ENCODE data around the gene SERTAD1.
"Not testable (repeated sequence)": the region's sequence is repeated elsewhere in the genome, so short reads cannot be mapped to it uniquely, and the experiment has no call there.

Gene SERTAD1

GRCh38 chr19:40431698-40432097 lies 5.9 kb upstream of the SERTAD1 start:
- H3K4me3 ChIP-seq (ENCODE audit: low read depth, low read length): no peak overlapping the region
- in situ Hi-C loops (cut with HindIII; ENCODE audit: low sequenced_read_pairs): no loop called here
- no peak for TF ChIP-seq CTCF (IDR thresholded peaks at IDR 0.05; ENCODE audit: low read depth, low read length)
- DNase-seq (ENCODE audit: low read depth, low spot score): no peak

GRCh38 chr19:40430242-40430641 lies 4.5 kb upstream of the SERTAD1 start:
- in situ Hi-C loops (cut with HindIII; ENCODE audit: low sequenced_read_pairs): not testable (repeated sequence)

GRCh38 chr19:40428197-40428596 lies 2.4 kb upstream of the SERTAD1 start:
- in situ Hi-C loops (cut with HindIII; ENCODE audit: low sequenced_read_pairs); DNase-seq (ENCODE audit: low read depth, low spot score); H3K4me3 ChIP-seq (ENCODE audit: low read depth, low read length): not testable (repeated sequence)

More at GRCh38 chr19:40430242-40430641, 4.5 kb upstream of the SERTAD1 start:
- H3K4me3 ChIP-seq (ENCODE audit: low read depth, low read length); DNase-seq (ENCODE audit: low read depth, low spot score): not testable (repeated sequence)

- TF ChIP-seq CTCF (IDR thresholded peaks at IDR 0.05; ENCODE audit: low read depth, low read length): no peak
- DNase-seq (ENCODE audit: low read depth, low spot score): peak; percentile 24
- in situ Hi-C loops (cut with HindIII; ENCODE audit: low sequenced_read_pairs): no loop called here
- peak overlapping the region; percentile 71 for H3K4me3 ChIP-seq (ENCODE audit: low read depth, low read length)
Measured at GRCh38 chr19:40424637-40425449, 949 bp downstream of the SERTAD1 start.

- no peak for DNase-seq (ENCODE audit: low read depth, low spot score)
- no peak for TF ChIP-seq CTCF (IDR thresholded peaks at IDR 0.05; ENCODE audit: low read depth, low read length)
- H3K4me3 ChIP-seq (ENCODE audit: low read depth, low read length): peak overlapping the region; percentile 71
- in situ Hi-C loops (cut with HindIII; ENCODE audit: low sequenced_read_pairs): no loop called here
Measured at GRCh38 chr19:40423938-40424337, 1.9 kb downstream of the SERTAD1 start.

GRCh38 chr19:40422748-40423566 lies 2.8 kb downstream of the SERTAD1 start:
- no peak for TF ChIP-seq CTCF (IDR thresholded peaks at IDR 0.05; ENCODE audit: low read depth, low read length)
- no peak for DNase-seq (ENCODE audit: low read depth, low spot score)
- in situ Hi-C loops (cut with HindIII; ENCODE audit: low sequenced_read_pairs): no loop called here
- H3K4me3 ChIP-seq (ENCODE audit: low read depth, low read length): no peak overlapping the region

- no peak for DNase-seq (ENCODE audit: low read depth, low spot score)
- TF ChIP-seq CTCF (IDR thresholded peaks at IDR 0.05; ENCODE audit: low read depth, low read length): no peak
- in situ Hi-C loops (cut with HindIII; ENCODE audit: low sequenced_read_pairs): no loop called here
- no peak overlapping the region for H3K4me3 ChIP-seq (ENCODE audit: low read depth, low read length)
Measured at GRCh38 chr19:40421993-40422747, 3.6 kb downstream of the SERTAD1 start.
